ENCODE measurements around the gene NOP14. TPM values are rescaled to one million over a fixed set of nuclear protein-coding genes. Genes with fewer than 3 reads are reported as not detected.

The NOP14 gene
- total and polyA plus RNA-seq, 2 donors (not counting 1 experiment from before 2014, with no cell fraction given) = 9.1 to 30.4 TPM

DNA sequence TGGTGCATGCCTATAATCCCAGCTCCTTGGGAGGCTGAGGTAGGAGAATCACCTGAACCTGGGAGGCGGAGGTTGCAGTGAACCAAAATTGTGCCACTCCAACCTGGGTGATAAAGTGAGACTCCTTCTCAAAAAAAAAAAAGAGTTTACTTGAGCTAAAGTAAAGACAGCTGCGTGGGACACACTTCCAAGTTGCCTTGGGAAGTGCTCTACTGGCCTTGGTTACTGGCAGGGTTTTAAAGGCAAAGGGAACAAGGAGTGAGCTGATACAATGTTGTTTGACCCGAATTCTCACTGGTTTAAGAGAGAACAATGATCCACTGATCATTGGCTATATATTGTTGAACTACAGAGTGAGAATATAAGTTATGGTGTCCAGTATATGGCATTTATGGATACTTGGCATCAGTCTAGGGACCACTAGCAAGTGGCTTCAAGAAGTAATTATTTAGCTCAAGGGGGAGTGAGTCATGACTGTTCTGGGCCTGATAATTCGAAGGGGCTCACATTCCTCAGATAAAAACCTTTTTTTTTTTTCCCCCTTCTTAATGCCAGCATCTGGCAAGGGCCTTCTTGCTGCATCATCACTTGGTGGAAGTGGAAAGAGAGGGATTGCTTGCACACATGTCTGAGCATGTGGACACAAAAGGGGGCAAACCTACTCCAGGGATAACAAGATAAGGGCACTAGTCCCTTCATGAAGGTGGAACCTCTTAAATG, 32.5 kb upstream of the NOP14 start:
- POLR2A ChIA-PET = no interaction called here

DNA sequence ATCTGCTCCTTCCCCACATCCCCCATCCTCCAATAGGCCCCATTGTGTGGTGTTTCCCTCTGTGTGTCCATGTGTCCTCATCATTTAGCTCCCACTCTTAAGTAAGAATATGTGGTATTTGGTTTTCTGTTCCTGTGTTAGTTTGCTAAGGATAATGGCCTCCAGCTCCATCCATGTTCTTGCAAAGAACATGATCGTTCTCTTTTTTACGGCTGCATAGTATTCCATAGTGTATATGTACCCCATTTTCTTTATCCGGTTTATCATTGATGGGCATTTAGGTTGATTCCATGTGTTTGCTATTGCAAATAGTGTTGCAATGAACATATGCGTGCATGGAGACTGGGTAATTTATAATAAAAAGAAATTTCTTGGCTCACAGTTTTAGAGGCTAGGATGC, 31.7 kb upstream of the NOP14 start:
- Histone ChIP-seq H3K4me1 (ENCODE audit: control insufficient read depth in 2 of 2, insufficient read depth in 2 of 2, low read length in 2 of 2) (peaks cover 0 to 5% of the 10 kb centered on the region in 2 donors), H3K4me2 (replicated peaks; ENCODE audit: low read depth, low read length, poor library complexity, severe bottlenecking) (no peak overlapping the region), H3K27me3 (replicated peaks in 1 of 4; ENCODE audit: control extremely low read depth in 1 of 4, control insufficient read depth in 3 of 4, insufficient read depth in 4 of 4, low read length in 3 of 4) (no peaks in the 10 kb centered on the region), H3K4me3 (ENCODE audit: control extremely low read depth in 1 of 5, extremely low read depth in 1 of 5, insufficient read depth in 1 of 5, low read depth in 2 of 5, low read length in 4 of 5) (no peak overlapping the region), H3K9ac (ENCODE audit: low read length) (no peak overlapping the region), H3K36me3 (replicated peaks in 1 of 2; ENCODE audit: control extremely low read depth in 1 of 2, control insufficient read depth in 1 of 2, extremely low read depth in 1 of 2, insufficient read depth in 2 of 2, low read length in 1 of 2) (no peaks in the 10 kb centered on the region), H3K27ac (ENCODE audit: low read length in 2 of 2) (no peak overlapping the region), H4K20me1 (ENCODE audit: control insufficient read depth, insufficient read depth, low read length, poor library complexity, severe bottlenecking) (no peaks in the 10 kb centered on the region), H3K9me3 (ENCODE audit: control extremely low read depth in 1 of 3, control insufficient read depth in 2 of 3, insufficient read depth in 1 of 3, low read length in 2 of 3) (no peaks in the 10 kb centered on the region), H2AFZ (ENCODE audit: insufficient read depth, low read depth, low read length, poor library complexity, severe bottlenecking) (no peak overlapping the region), H3K79me2 (ENCODE audit: control insufficient read depth, insufficient read depth, low read length) (no peaks in the 10 kb centered on the region)
- ChIA-PET CTCF (interaction anchor here (1.1 to 2.5 kb wide), 2 partner anchors 16 to 114 kb away, joined by 3 to 8 read pairs; no protein-coding TSS in a partner anchor), POLR2A (no interaction called here)
- intact Hi-C loops (cut with micrococcal nuclease) = no loop called here
- DNase-seq (no peak), ATAC-seq (ENCODE audit: low read depth) (no peak)
- TF ChIP-seq, protein P1, sequence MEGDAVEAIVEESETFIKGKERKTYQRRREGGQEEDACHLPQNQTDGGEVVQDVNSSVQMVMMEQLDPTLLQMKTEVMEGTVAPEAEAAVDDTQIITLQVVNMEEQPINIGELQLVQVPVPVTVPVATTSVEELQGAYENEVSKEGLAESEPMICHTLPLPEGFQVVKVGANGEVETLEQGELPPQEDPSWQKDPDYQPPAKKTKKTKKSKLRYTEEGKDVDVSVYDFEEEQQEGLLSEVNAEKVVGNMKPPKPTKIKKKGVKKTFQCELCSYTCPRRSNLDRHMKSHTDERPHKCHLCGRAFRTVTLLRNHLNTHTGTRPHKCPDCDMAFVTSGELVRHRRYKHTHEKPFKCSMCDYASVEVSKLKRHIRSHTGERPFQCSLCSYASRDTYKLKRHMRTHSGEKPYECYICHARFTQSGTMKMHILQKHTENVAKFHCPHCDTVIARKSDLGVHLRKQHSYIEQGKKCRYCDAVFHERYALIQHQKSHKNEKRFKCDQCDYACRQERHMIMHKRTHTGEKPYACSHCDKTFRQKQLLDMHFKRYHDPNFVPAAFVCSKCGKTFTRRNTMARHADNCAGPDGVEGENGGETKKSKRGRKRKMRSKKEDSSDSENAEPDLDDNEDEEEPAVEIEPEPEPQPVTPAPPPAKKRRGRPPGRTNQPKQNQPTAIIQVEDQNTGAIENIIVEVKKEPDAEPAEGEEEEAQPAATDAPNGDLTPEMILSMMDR (IDR thresholded peaks at IDR 0.05) = no peak
- no peak for TF ChIP-seq EZH2 (IDR thresholded peaks at IDR 0.05; ENCODE audit: borderline replicate concordance, insufficient read depth, low read depth, low read length, poor library complexity, severe bottlenecking)
- peaks cover 5% of the 10 kb centered on the region for H3K4me1 Mint-ChIP-seq
- no peaks in the 10 kb centered on the region for H3K9me3 Mint-ChIP-seq (ENCODE audit: insufficient read depth)
- no CpG with 5 or more reads among the region's 4 CpGs for WGBS (ENCODE audit: insufficient coverage)
- H3K4me3 Mint-ChIP-seq = no peak overlapping the region
- H3K27ac Mint-ChIP-seq = no peak overlapping the region
- H3K27me3 Mint-ChIP-seq = no peaks in the 10 kb centered on the region

More for the DNA sequence above, 32.5 kb upstream of the NOP14 start:
- TF ChIP-seq, protein P1 (IDR thresholded peaks at IDR 0.05) = no peak
- no peak for TF ChIP-seq EZH2 (IDR thresholded peaks at IDR 0.05; ENCODE audit: borderline replicate concordance, insufficient read depth, low read depth, low read length, poor library complexity, severe bottlenecking)
- no peaks in the 10 kb centered on the region for H3K27me3 ChIP-seq (replicated peaks in 1 of 4; ENCODE audit: control extremely low read depth in 1 of 4, control insufficient read depth in 3 of 4, insufficient read depth in 4 of 4, low read length in 3 of 4)
- no peak overlapping the region for H3K27ac ChIP-seq (ENCODE audit: low read length in 2 of 2)
- no peak overlapping the region for H3K4me2 ChIP-seq (replicated peaks; ENCODE audit: low read depth, low read length, poor library complexity, severe bottlenecking)
- DNase-seq (no peak), ATAC-seq (ENCODE audit: low read depth) (no peak)
- intact Hi-C loops (cut with micrococcal nuclease) = no loop called here
- no peaks in the 10 kb centered on the region for H4K20me1 ChIP-seq (ENCODE audit: control insufficient read depth, insufficient read depth, low read length, poor library complexity, severe bottlenecking)
- H3K4me1 Mint-ChIP-seq = peaks cover 7% of the 10 kb centered on the region
- H3K4me1 ChIP-seq (ENCODE audit: control insufficient read depth in 2 of 2, insufficient read depth in 2 of 2, low read length in 2 of 2) = peaks cover 0 to 6% of the 10 kb centered on the region in 2 donors
- no peaks in the 10 kb centered on the region for H3K79me2 ChIP-seq (ENCODE audit: control insufficient read depth, insufficient read depth, low read length)
- no peaks in the 10 kb centered on the region for H3K27me3 Mint-ChIP-seq
- WGBS (ENCODE audit: insufficient coverage) = 92% methylated on average over 2 of the region's 4 CpGs
- H3K4me3 ChIP-seq (ENCODE audit: control extremely low read depth in 1 of 5, extremely low read depth in 1 of 5, insufficient read depth in 1 of 5, low read depth in 2 of 5, low read length in 4 of 5) = no peak overlapping the region
- H3K27ac Mint-ChIP-seq = no peak overlapping the region
- H3K4me3 Mint-ChIP-seq = no peak overlapping the region
- CTCF ChIA-PET = interaction anchor here (1.0 to 1.1 kb wide), 2 partner anchors 10 to 113 kb away, joined by 3 read pairs; no protein-coding TSS in a partner anchor
- no peak overlapping the region for H2AFZ ChIP-seq (ENCODE audit: insufficient read depth, low read depth, low read length, poor library complexity, severe bottlenecking)
- H3K36me3 ChIP-seq (replicated peaks in 1 of 2; ENCODE audit: control extremely low read depth in 1 of 2, control insufficient read depth in 1 of 2, extremely low read depth in 1 of 2, insufficient read depth in 2 of 2, low read length in 1 of 2) = no peaks in the 10 kb centered on the region
- H3K9me3 ChIP-seq (ENCODE audit: control extremely low read depth in 1 of 3, control insufficient read depth in 2 of 3, insufficient read depth in 1 of 3, low read length in 2 of 3) = no peaks in the 10 kb centered on the region
- no peaks in the 10 kb centered on the region for H3K9me3 Mint-ChIP-seq (ENCODE audit: insufficient read depth)
- H3K9ac ChIP-seq (ENCODE audit: low read length) = no peak overlapping the region
